Trophoblast cell (in vitro differentiated cells and primary cell): ENCODE results near the gene PRKAR1B.

ENCODE experiments used
- DNase-seq, 2 donors: peaks; one replicate each; pipeline ENCODE4 v3.0.0-alpha.2; 2016
- H2AFZ ChIP-seq: 2 replicates; pipeline ENCODE4 v1.6.1; 2013; ENCODE audit warnings: low read length, moderate library complexity, mild to moderate bottlenecking; ENCODE audit not compliant: insufficient read depth, poor library complexity
- H2AK5ac ChIP-seq: 2 replicates; pipeline ENCODE4 v1.6.1; 2013; ENCODE audit warnings: mild to moderate bottlenecking, low read length
- H2BK120ac ChIP-seq: 2 replicates; pipeline ENCODE4 v1.6.1; 2013; ENCODE audit warnings: low read length, mild to moderate bottlenecking, moderate library complexity; ENCODE audit not compliant: insufficient read depth, poor library complexity
- H2BK12ac ChIP-seq: 2 replicates; pipeline ENCODE4 v1.6.1; 2013; ENCODE audit warnings: mild to moderate bottlenecking, low read length, moderate library complexity
- H2BK5ac ChIP-seq: 2 replicates; pipeline ENCODE4 v1.6.1; 2013; ENCODE audit warnings: low read length, low read depth, moderate library complexity, mild to moderate bottlenecking; ENCODE audit not compliant: poor library complexity
- H3K14ac ChIP-seq: 2 replicates; pipeline ENCODE4 v1.6.1; 2013; ENCODE audit warnings: mild to moderate bottlenecking, low read length
- H3K18ac ChIP-seq: 2 replicates; pipeline ENCODE4 v1.6.1; 2013; ENCODE audit warnings: mild to moderate bottlenecking, low read length
- H3K23ac ChIP-seq: 2 replicates; pipeline ENCODE4 v1.6.1; 2013; ENCODE audit warnings: low read length
- H3K27ac ChIP-seq: 2 replicates; pipeline ENCODE4 v1.5.1; 2013; ENCODE audit warnings: low read depth, mild to moderate bottlenecking, inconsistent platforms, low read length, moderate library complexity
- H3K27me3 ChIP-seq: 2 replicates; pipeline ENCODE4 v1.6.1; 2013; ENCODE audit warnings: inconsistent platforms, mild to moderate bottlenecking, low read length, moderate library complexity; ENCODE audit not compliant: insufficient read depth
- H3K36me3 ChIP-seq, 2 experiments: 1 replicate in 1 of 2; 2 replicates in 1 of 2; pipeline ENCODE4 v1.6.1; 2013; ENCODE audit warnings: low read length in 2 of 2, mild to moderate bottlenecking in 2 of 2, moderate library complexity in 1 of 2; ENCODE audit not compliant: insufficient read depth in 2 of 2, control insufficient read depth in 1 of 2
- H3K4ac ChIP-seq: 2 replicates; pipeline ENCODE4 v1.6.1; 2013; ENCODE audit warnings: low read depth, mild to moderate bottlenecking, low read length, moderate library complexity
- H3K4me1 ChIP-seq, 2 experiments: 1 replicate in 1 of 2; 2 replicates in 1 of 2; pipeline ENCODE4 v1.6.1; 2013; ENCODE audit warnings: low read length in 2 of 2, mild to moderate bottlenecking in 2 of 2, moderate library complexity in 1 of 2; ENCODE audit not compliant: insufficient read depth in 2 of 2, control insufficient read depth in 1 of 2
- H3K4me2 ChIP-seq: 2 replicates; pipeline ENCODE4 v1.6.1; 2013; ENCODE audit warnings: inconsistent platforms, mild to moderate bottlenecking, low read length, moderate library complexity
- H3K4me3 ChIP-seq: 2 replicates; pipeline ENCODE4 v1.5.1; 2013; ENCODE audit warnings: mild to moderate bottlenecking, low read depth, low read length, inconsistent platforms
- H3K79me1 ChIP-seq: one replicate; pipeline ENCODE4 v1.6.1; 2013; ENCODE audit warnings: low read length
- H3K79me2 ChIP-seq: 2 replicates; pipeline ENCODE4 v1.6.1; 2013; ENCODE audit warnings: low read length, mild to moderate bottlenecking; ENCODE audit not compliant: control insufficient read depth, insufficient read depth, poor library complexity
- H3K9ac ChIP-seq: 2 replicates; pipeline ENCODE4 v1.6.1; 2013; ENCODE audit warnings: mild to moderate bottlenecking, low read length
- H3K9me3 ChIP-seq: 2 replicates; pipeline ENCODE4 v1.6.1; 2013; ENCODE audit warnings: low read depth, mild to moderate bottlenecking, control low read depth, inconsistent platforms, low read length; ENCODE audit not compliant: insufficient read depth
- H4K12ac ChIP-seq: 2 replicates; pipeline ENCODE4 v1.6.1; 2013; ENCODE audit warnings: low read depth, mild to moderate bottlenecking, low read length, moderate library complexity
- H4K8ac ChIP-seq: 2 replicates; pipeline ENCODE4 v1.6.1; 2013; ENCODE audit warnings: low read depth, mild to moderate bottlenecking, low read length, moderate library complexity
- H4K91ac ChIP-seq: one replicate; pipeline ENCODE4 v1.6.1; 2013; ENCODE audit warnings: low read depth, mild to moderate bottlenecking, low read length, moderate library complexity
- WGBS: extraction: QIAGEN DNeasy Blood & Tissue Kit; methylation state at CpG from one replicate; pipeline ENCODE4 v1.1.7; 2013; ENCODE audit warnings: missing lambda C conversion rate; ENCODE audit not compliant: insufficient read length, insufficient coverage; ENCODE audit errors: extremely low coverage; 5-methylcytosine and 5-hydroxymethylcytosine counted together

The PRKAR1B gene

GRCh38 chr7:534959-535358 is 192.1 kb downstream of the PRKAR1B start:
- Histone ChIP-seq H3K4me2 (no peak overlapping the region), H3K14ac (no peak overlapping the region), H2BK12ac (peak overlapping the region; percentile 13), H3K23ac (no peak overlapping the region), H3K9me3 (peaks cover 1% of the 10 kb centered on the region), H3K4me1 (peaks cover 35% of the 10 kb centered on the region in 2 experiments), H2BK120ac (no peak overlapping the region), H3K79me1 (peaks cover 26% of the 10 kb centered on the region), H3K79me2 (peaks cover 8% of the 10 kb centered on the region), H3K27me3 (no peaks in the 10 kb centered on the region), H4K91ac (no peak overlapping the region), H2BK5ac (no peak overlapping the region), H3K4ac (no peak overlapping the region), H3K4me3 (no peak overlapping the region), H2AFZ (no peak overlapping the region), H3K18ac (no peak overlapping the region), H3K36me3 (no peaks in the 10 kb centered on the region), H3K9ac (no peak overlapping the region), H2AK5ac (no peak overlapping the region), H3K27ac (no peak overlapping the region), H4K8ac (no peak overlapping the region), H4K12ac (no peak overlapping the region)
- DNase-seq = no peak
- no CpG with 5 or more reads among the region's 10 CpGs for WGBS

GRCh38 chr7:534075-534474 is 193.0 kb downstream of the PRKAR1B start:
- no peak overlapping the region for H4K12ac ChIP-seq

GRCh38 chr7:533266-533665 is 193.8 kb downstream of the PRKAR1B start:
- no peak overlapping the region for H4K12ac ChIP-seq
- no peak overlapping the region for H3K18ac ChIP-seq
- WGBS = no CpG with 5 or more reads among the region's 17 CpGs

More at GRCh38 chr7:534075-534474, 193.0 kb downstream of the PRKAR1B start:
- DNase-seq = no peak
- Histone ChIP-seq H3K4me3 (no peak overlapping the region), H3K36me3 (no peaks in the 10 kb centered on the region), H3K14ac (no peak overlapping the region), H3K27ac (no peak overlapping the region), H3K4me1 (peaks cover 27 to 28% of the 10 kb centered on the region in 2 experiments), H2AFZ (no peak overlapping the region), H3K9ac (no peak overlapping the region), H3K4ac (no peak overlapping the region), H2AK5ac (peak overlapping the region; percentile 50), H2BK120ac (no peak overlapping the region), H3K79me2 (peaks cover 7% of the 10 kb centered on the region), H3K27me3 (no peaks in the 10 kb centered on the region), H3K18ac (no peak overlapping the region), H2BK5ac (no peak overlapping the region), H3K23ac (no peak overlapping the region), H4K8ac (no peak overlapping the region), H3K9me3 (peaks cover 1% of the 10 kb centered on the region), H3K4me2 (no peak overlapping the region), H2BK12ac (no peak overlapping the region), H4K91ac (no peak overlapping the region), H3K79me1 (peaks cover 19% of the 10 kb centered on the region)
- WGBS = 100% methylated on average over 2 of the region's 8 CpGs

GRCh38 chr7:532379-533143 is 194.5 kb downstream of the PRKAR1B start:
- Histone ChIP-seq H3K4me1 (peaks cover 14 to 15% of the 10 kb centered on the region in 2 experiments), H3K9ac (no peak overlapping the region), H2BK12ac (no peak overlapping the region), H3K23ac (no peak overlapping the region), H3K4ac (no peak overlapping the region), H2BK120ac (no peak overlapping the region), H4K91ac (no peak overlapping the region), H3K18ac (no peak overlapping the region), H4K8ac (no peak overlapping the region), H3K36me3 (no peaks in the 10 kb centered on the region), H2AFZ (no peak overlapping the region), H3K14ac (no peak overlapping the region), H3K27me3 (no peaks in the 10 kb centered on the region), H3K4me3 (no peak overlapping the region), H2AK5ac (no peak overlapping the region), H3K4me2 (no peak overlapping the region), H3K79me2 (no peaks in the 10 kb centered on the region), H2BK5ac (no peak overlapping the region), H3K27ac (no peak overlapping the region), H3K9me3 (peaks cover 1% of the 10 kb centered on the region), H4K12ac (no peak overlapping the region), H3K79me1 (peaks cover 6% of the 10 kb centered on the region)
- DNase-seq = no peak
- no CpG with 5 or more reads among the region's 15 CpGs for WGBS

More at GRCh38 chr7:533266-533665, 193.8 kb downstream of the PRKAR1B start:
- Histone ChIP-seq H3K4me3 (no peak overlapping the region), H4K91ac (no peak overlapping the region), H3K4me2 (no peak overlapping the region), H3K27ac (no peak overlapping the region), H3K4ac (no peak overlapping the region), H3K14ac (no peak overlapping the region), H2AK5ac (peak overlapping the region; percentile 69), H3K79me2 (no peaks in the 10 kb centered on the region), H3K36me3 (no peaks in the 10 kb centered on the region), H2AFZ (no peak overlapping the region), H2BK12ac (no peak overlapping the region), H3K27me3 (no peaks in the 10 kb centered on the region), H2BK5ac (no peak overlapping the region), H3K4me1 (peaks cover 19 to 20% of the 10 kb centered on the region in 2 experiments), H4K8ac (no peak overlapping the region), H3K23ac (no peak overlapping the region), H3K9ac (no peak overlapping the region), H3K79me1 (peaks cover 11% of the 10 kb centered on the region), H3K9me3 (peaks cover 1% of the 10 kb centered on the region), H2BK120ac (no peak overlapping the region)
- DNase-seq = no peak
